Smooth muscle cell of the brain vasculature (primary cell): Measurements from ENCODE around the gene ABL2.
"Not testable (repeated sequence)": the region's sequence is repeated elsewhere in the genome, so short reads cannot be mapped to it uniquely, and the experiment has no call there.

Experiments used
- DNase-seq: peaks from one replicate; pipeline ENCODE4 v3.0.0-alpha.2; 2012; ENCODE audit warnings: low read depth, low spot score

Gene ABL2

GRCh38 chr1:179217943-179218507 lies 11.5 kb downstream of the ABL2 start:
- DNase-seq: no peak

GRCh38 chr1:179213317-179213716 lies 16.2 kb downstream of the ABL2 start:
- not testable (repeated sequence) for DNase-seq

GRCh38 chr1:179208681-179209477 lies 20.6 kb downstream of the ABL2 start:
- no peak for DNase-seq

- no peak for DNase-seq
These were observed 22.7 kb downstream of the ABL2 start for GRCh38 chr1:179206812-179207211.

GRCh38 chr1:179205284-179205683 lies 24.2 kb downstream of the ABL2 start:
- no peak for DNase-seq

GRCh38 chr1:179202161-179202560 lies 27.3 kb downstream of the ABL2 start:
- DNase-seq: no peak

GRCh38 chr1:179200586-179200985 lies 28.9 kb downstream of the ABL2 start:
- DNase-seq: no peak

GRCh38 chr1:179197690-179198297 lies 31.7 kb downstream of the ABL2 start:
- no peak for DNase-seq

GRCh38 chr1:179195857-179196256 lies 33.6 kb downstream of the ABL2 start:
- DNase-seq: not testable (repeated sequence)

- DNase-seq: no peak
These were observed 34.1 kb downstream of the ABL2 start for GRCh38 chr1:179195376-179195775.

- DNase-seq: no peak
These were observed 35.4 kb downstream of the ABL2 start for GRCh38 chr1:179194068-179194537.

- DNase-seq: no peak
These were observed 38.6 kb downstream of the ABL2 start for GRCh38 chr1:179190861-179191260.

- DNase-seq: no peak
These were observed 41.6 kb downstream of the ABL2 start for GRCh38 chr1:179187735-179188471.

GRCh38 chr1:179187043-179187442 lies 42.4 kb downstream of the ABL2 start:
- no peak for DNase-seq

GRCh38 chr1:179184403-179184802 lies 45.1 kb downstream of the ABL2 start:
- DNase-seq: no peak

- no peak for DNase-seq
These were observed 45.6 kb downstream of the ABL2 start for GRCh38 chr1:179183857-179184256.

- no peak for DNase-seq
These were observed 50.5 kb downstream of the ABL2 start for GRCh38 chr1:179178950-179179349.

GRCh38 chr1:179178183-179178582 lies 51.3 kb downstream of the ABL2 start:
- no peak for DNase-seq

- DNase-seq: no peak
These were observed 51.9 kb downstream of the ABL2 start for GRCh38 chr1:179177615-179178014.

GRCh38 chr1:179177182-179177581 lies 52.3 kb downstream of the ABL2 start:
- DNase-seq: no peak

- DNase-seq: no peak
These were observed 54.3 kb downstream of the ABL2 start for GRCh38 chr1:179175011-179175841.
